Fibroblast of the conjunctiva (primary cell): ENCODE data around the gene ATP1A2.

Experiments used
- DNase-seq: peaks from one replicate; pipeline ENCODE4 v3.0.0-alpha.2; 2010; ENCODE audit warnings: low read depth

The ATP1A2 gene

GRCh38 chr1:160085686-160086455 is 29.7 kb upstream of the ATP1A2 start:
- DNase-seq = peak; percentile 60

DNA sequence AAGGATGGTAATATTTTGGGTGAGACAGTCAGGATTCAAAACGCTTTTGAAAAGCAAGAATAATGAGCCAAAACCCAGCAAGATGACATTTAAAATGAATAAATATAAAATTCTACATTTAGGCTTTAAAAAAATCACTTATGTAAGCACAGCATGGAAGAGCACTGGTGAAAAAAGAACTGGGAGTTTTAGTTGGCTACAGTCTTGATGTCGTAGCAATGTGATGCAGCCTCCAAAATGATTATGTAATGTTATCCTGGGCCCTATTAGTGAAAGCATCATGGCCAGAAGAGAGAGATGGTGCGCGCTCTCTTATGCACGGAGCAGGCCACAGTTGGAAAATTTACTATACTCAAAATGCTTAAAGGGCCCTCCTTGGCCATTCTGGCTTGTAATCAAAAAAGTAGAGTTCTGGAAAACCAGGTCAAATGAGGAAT is 29.1 kb upstream of the ATP1A2 start:
- DNase-seq = no peak

GRCh38 chr1:160087118-160087662 is 28.4 kb upstream of the ATP1A2 start:
- DNase-seq = no peak

GRCh38 chr1:160089883-160090282 is 25.7 kb upstream of the ATP1A2 start:
- no peak for DNase-seq

DNA sequence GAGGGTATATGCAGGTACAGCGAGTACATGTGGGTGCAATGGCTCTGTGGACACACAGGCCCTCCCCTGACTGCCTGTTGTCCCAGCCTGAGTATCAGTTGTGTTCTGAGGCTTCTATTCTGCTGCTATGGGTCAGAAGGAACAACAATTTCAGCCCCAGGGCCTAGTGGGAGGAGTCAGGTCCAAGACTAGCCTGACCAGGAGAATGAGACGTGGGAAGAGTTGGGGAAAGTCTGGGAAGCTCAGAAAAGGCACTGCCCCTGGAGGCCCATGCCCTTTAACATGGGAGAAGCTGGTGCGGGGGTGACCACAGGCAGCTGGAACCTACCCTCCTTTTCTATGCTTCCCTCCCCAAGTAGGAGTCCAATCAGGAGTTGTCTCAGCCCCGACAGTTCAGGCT is 24.8 kb upstream of the ATP1A2 start:
- no peak for DNase-seq

GRCh38 chr1:160091666-160092223 is 23.8 kb upstream of the ATP1A2 start:
- DNase-seq = no peak

DNA sequence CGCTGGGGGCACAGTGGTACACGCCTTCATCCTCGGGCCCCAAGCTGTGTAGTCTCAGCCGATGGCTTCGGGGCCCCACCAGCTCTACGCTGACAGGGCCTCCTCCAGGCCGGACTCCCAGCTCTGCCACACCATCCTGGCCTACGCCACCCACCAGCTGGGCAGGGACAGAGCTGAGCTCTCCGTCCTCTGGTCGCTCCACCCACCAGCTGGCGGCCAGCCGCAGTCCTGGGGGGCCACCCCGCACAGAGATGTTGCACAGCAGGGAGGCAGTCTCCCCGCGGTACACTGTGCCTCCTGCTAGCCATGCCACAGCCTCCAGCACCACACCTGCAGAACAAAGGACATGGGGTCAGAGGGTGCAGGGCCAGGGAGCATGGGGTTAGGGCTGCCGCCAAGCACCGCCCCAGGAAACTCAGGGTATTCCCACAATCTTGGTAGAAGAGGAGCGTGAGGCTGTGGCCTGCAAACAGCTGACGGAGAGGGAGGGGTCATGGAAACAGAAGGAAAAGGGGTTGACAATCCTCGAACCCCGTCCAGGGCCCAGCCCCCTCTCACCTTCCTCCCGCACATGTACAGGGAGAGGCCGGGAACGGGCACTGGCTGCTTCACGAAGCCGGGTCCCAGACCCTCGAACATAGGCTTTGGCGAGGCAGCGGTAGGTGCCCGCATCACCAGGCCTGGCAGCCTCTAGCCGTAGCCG is 23.0 kb upstream of the ATP1A2 start:
- DNase-seq = no peak

DNA sequence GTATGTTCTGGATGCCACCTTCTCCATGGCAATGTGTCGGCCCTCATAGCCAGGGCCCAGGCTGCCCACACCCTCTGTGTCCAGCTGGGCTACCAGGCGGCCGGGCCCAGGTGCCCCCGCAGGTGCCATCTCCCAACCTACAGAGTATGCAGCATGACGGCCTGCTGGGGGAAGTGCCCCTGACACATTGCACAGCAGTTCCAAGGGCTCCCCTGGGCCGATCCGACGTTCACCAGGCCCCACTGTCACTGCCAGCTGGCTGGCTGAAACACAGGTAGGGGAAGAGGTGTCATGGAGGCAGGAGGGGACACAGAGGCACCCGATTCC is 22.5 kb upstream of the ATP1A2 start:
- DNase-seq = no peak

DNA sequence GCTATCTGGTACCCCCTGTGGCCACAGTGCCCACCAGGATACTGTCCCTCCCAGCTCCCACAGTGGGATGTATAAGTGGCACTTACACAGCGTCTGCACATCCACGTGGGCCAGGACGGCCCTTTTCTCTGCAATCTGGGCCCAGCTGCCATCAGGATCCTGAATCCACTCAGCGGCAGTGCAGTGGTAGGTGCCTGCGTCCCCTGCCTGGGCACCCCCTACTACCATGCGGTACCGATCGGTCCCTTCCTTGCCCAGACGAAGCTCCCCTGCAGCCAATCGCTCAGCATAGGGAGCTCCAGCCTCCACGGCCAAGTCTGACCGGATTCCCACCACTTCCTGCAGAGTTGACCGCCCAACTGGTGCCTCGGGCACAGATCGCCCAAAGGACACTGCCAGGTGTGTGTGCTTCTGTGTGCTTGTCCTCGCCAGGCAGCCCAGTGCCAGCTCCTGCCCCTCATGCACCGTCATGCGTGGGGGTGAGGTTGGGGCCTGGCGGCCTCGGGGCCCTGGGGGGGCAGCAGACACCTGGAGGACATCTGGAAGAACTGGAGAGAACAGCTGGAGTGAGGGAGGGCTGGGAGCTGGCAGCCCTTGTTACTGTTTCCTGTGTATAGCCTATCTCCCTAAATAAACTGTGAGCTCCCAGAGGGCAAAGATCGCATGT is 21.8 kb upstream of the ATP1A2 start:
- no peak for DNase-seq

- DNase-seq = no peak
These were observed 21.3 kb upstream of the ATP1A2 start for GRCh38 chr1:160094291-160094625.

DNA sequence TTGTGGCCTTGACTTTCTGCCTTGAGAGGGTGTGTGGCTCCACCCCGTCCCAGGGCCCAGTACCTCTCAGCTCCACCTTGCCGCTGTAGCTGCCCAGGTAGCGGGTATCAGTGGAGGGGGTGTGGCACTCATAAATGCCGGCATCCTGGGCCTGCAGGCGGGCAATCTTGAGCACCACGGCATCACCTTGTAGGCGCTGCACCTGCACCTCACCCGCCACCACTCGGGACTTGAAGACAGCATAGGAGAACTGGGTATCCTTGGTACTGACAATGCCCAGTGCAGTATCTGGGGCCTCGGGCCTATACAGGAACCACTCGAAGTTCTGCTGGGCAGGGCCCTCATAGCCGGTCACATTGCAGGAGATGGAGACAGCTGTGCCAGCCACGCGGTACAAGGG is 20.8 kb upstream of the ATP1A2 start:
- no peak for DNase-seq

GRCh38 chr1:160095382-160096105 is 20.0 kb upstream of the ATP1A2 start:
- no peak for DNase-seq

GRCh38 chr1:160096274-160097116 is 19.1 kb upstream of the ATP1A2 start:
- no peak for DNase-seq

GRCh38 chr1:160097151-160097910 is 18.2 kb upstream of the ATP1A2 start:
- no peak for DNase-seq

- DNase-seq = peak; percentile 47
These were observed 17.4 kb upstream of the ATP1A2 start, which contains the start of gene IGSF8 for GRCh38 chr1:160097911-160098851. Gene IGSF8, minus strand, starts transcription at chr1:160098619. Its CDS starts 147 bp downstream, at chr1:160098472.

GRCh38 chr1:160098852-160099561 is 16.6 kb upstream of the ATP1A2 start:
- DNase-seq = peak; percentile 88

DNA sequence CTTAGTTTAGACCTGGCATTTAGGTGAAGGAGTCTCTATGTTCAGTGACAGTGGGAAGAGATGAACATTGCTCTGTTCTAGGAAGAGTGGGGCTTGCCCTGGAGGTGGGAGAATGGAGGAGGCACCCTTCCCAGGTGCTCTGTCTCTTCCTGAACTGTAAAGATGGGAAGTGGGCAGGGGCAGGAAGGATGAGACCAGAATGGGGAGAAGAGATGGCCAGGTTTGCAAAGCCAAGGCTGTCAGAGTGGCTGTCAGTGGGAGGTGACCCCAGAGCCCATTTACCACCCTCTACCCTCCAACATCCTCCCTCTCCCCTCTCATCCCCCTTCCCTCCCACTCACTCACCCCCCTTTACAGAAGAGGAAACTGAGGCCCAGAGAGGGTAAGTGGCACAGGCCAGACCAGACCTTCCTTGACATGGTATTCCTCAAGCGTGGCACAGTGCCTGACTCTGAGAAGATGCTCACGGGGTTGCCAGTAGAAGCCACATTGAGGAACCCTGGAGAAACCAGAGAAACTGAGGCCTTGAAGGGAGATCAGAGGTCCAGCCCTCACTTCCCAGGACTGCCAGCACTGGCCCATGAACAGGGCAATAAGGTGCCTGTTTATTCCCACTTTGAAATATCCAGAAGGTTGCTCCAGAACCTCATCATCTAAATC is 15.7 kb upstream of the ATP1A2 start:
- no peak for DNase-seq
